ENCODE measurements around the gene PTGER3. TPM values are rescaled to one million over a fixed set of nuclear protein-coding genes. Genes with fewer than 3 reads are reported as not detected.

The PTGER3 gene
- total and polyA plus RNA-seq, 2 of the 4 experiments (the other 2 are of a cell fraction): not detected

GRCh38 chr1:71054281-71054731 is 6.7 kb upstream of the PTGER3 start:
- TF ChIP-seq RCOR1 (IDR thresholded peaks at IDR 0.05; ENCODE audit: insufficient replicate concordance, low read length): no peak
- no peak for TF ChIP-seq POLR2A (IDR thresholded peaks at IDR 0.05; ENCODE audit: low read depth, low read length)
- no peak for TF ChIP-seq MAZ (IDR thresholded peaks at IDR 0.05; ENCODE audit: borderline replicate concordance, low read depth, low read length)
- POLR2A ChIA-PET (ENCODE audit: unreplicated experiment): no interaction called here
- intact Hi-C loops (cut with micrococcal nuclease): no loop called here
- Histone ChIP-seq H3K9me1 (ENCODE audit: insufficient read depth, low read length) (peaks cover 3% of the 10 kb centered on the region; the same call in 1 of the 2 replicates), H4K5ac (ENCODE audit: low read depth, low read length) (no peak overlapping the region), H3K79me1 (ENCODE audit: low read depth in 1 of 2, low read length in 2 of 2) (no peaks in the 10 kb centered on the region), H3K27ac (ENCODE audit: insufficient read depth, low read length) (no peak overlapping the region), H2BK5ac (ENCODE audit: low read depth, low read length, poor library complexity, severe bottlenecking) (no peak overlapping the region), H3K14ac (replicated peaks; ENCODE audit: low read depth, low read length) (no peak overlapping the region), H3K23ac (ENCODE audit: low read depth, low read length) (no peak overlapping the region), H3K9me3 (ENCODE audit: control insufficient read depth, insufficient read depth, low read length) (no peaks in the 10 kb centered on the region), H3K27me3 (ENCODE audit: control insufficient read depth, insufficient read depth, low read length) (0 out of 2 replicates have a peak, but pooled peaks cover 2% of the 10 kb centered on the region), H4K20me1 (ENCODE audit: insufficient read depth, low read length) (no peaks in the 10 kb centered on the region; the same call in 1 of the 2 replicates), H2AFZ (replicated peaks; ENCODE audit: low read length, poor library complexity) (no peak overlapping the region), H3K4ac (ENCODE audit: low read depth, low read length) (no peak overlapping the region), H3K4me2 (ENCODE audit: low read depth, low read length) (no peak overlapping the region), H2BK20ac (ENCODE audit: low read depth, low read length) (no peak overlapping the region), H2AK5ac (ENCODE audit: low read depth, low read length) (no peak overlapping the region), H3K36me3 (ENCODE audit: control insufficient read depth, insufficient read depth, low read length) (peaks cover 1% of the 10 kb centered on the region), H2AK9ac (replicated peaks; ENCODE audit: low read depth, low read length, poor library complexity) (no peak overlapping the region), H3K4me3 (ENCODE audit: insufficient read depth, low read depth, low read length) (no peak overlapping the region), H2BK15ac (ENCODE audit: low read depth, low read length) (no peak overlapping the region), H2BK120ac (ENCODE audit: low read depth, low read length) (no peak overlapping the region), H3K4me1 (ENCODE audit: control insufficient read depth, insufficient read depth, low read length) (no peaks in the 10 kb centered on the region), H4K91ac (ENCODE audit: insufficient read depth, low read depth, low read length) (no peak overlapping the region), H4K8ac (ENCODE audit: low read depth in 2 of 2, low read length in 2 of 2) (no peak overlapping the region), H3K9ac (ENCODE audit: low read depth, low read length) (no peak overlapping the region), H3K56ac (ENCODE audit: extremely low read depth, insufficient read depth, low read length) (no peak overlapping the region), H3K18ac (ENCODE audit: low read depth, low read length) (no peak overlapping the region)
- CTCF ChIA-PET: no interaction called here
- in situ Hi-C loops (cut with MboI; ENCODE audit: low sequenced_read_pairs): loop anchor here (10.0 kb wide), 1 partner anchor 810 kb away; no protein-coding TSS in a partner anchor
- dilution Hi-C loops (cut with HindIII; ENCODE audit: low sequenced_read_pairs, unreplicated experiment): no loop called here
- BruUV-seq (replicated peaks): no TSS peak
- DNase-seq (no peak), ATAC-seq (ENCODE audit: low read depth) (peak; percentile 12)
- 87% methylated on average over 7 of the region's 15 CpGs; no CpG with 5 or more reads in 1 of the 2 experiments for WGBS, 2 experiments (ENCODE audit: extremely low coverage in 2 of 2, insufficient read length in 1 of 2)
